Measurements from ENCODE around the gene PHACTR3. TPM values are rescaled to one million over a fixed set of nuclear protein-coding genes. Genes with fewer than 3 reads are reported as not detected.

Gene PHACTR3
- total RNA-seq, 1 donor from 2014 or later: 0.14 TPM

GRCh38 chr20:59721386-59721785, 117.0 kb downstream of the PHACTR3 start:
- Histone ChIP-seq H3K27me3 (ENCODE audit: insufficient read depth, low read length) (no peaks in the 10 kb centered on the region), H3K4me2 (ENCODE audit: low read length) (no peak overlapping the region), H2AFZ (ENCODE audit: low read depth, low read length) (no peak overlapping the region), H3K36me3 (ENCODE audit: insufficient read depth, low read length) (no peaks in the 10 kb centered on the region), H3K4me3 (ENCODE audit: insufficient read depth, low read depth, low read length) (no peak overlapping the region), H3K4me1 (ENCODE audit: insufficient read depth, low read length) (no peaks in the 10 kb centered on the region), H4K20me1 (ENCODE audit: insufficient read depth, low read length) (no peaks in the 10 kb centered on the region), H3K79me2 (ENCODE audit: insufficient read depth, low read length) (no peaks in the 10 kb centered on the region), H3K9me3 (ENCODE audit: insufficient read depth, low read depth, low read length) (peaks cover 15% of the 10 kb centered on the region), H3K27ac (ENCODE audit: low read depth, low read length) (no peak overlapping the region), H3K9ac (ENCODE audit: low read length) (no peak overlapping the region)
- H3K4me3 Mint-ChIP-seq (ENCODE audit: unreplicated experiment): no peak overlapping the region
- TF ChIP-seq, protein P1, sequence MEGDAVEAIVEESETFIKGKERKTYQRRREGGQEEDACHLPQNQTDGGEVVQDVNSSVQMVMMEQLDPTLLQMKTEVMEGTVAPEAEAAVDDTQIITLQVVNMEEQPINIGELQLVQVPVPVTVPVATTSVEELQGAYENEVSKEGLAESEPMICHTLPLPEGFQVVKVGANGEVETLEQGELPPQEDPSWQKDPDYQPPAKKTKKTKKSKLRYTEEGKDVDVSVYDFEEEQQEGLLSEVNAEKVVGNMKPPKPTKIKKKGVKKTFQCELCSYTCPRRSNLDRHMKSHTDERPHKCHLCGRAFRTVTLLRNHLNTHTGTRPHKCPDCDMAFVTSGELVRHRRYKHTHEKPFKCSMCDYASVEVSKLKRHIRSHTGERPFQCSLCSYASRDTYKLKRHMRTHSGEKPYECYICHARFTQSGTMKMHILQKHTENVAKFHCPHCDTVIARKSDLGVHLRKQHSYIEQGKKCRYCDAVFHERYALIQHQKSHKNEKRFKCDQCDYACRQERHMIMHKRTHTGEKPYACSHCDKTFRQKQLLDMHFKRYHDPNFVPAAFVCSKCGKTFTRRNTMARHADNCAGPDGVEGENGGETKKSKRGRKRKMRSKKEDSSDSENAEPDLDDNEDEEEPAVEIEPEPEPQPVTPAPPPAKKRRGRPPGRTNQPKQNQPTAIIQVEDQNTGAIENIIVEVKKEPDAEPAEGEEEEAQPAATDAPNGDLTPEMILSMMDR (IDR thresholded peaks at IDR 0.05; ENCODE audit: insufficient read depth, low read depth, low read length): no peak
- no peak for TF ChIP-seq EZH2 (IDR thresholded peaks at IDR 0.05; ENCODE audit: insufficient read depth, low read length)
- H3K27ac Mint-ChIP-seq (ENCODE audit: unreplicated experiment): no peak overlapping the region
- H3K9me3 Mint-ChIP-seq (ENCODE audit: unreplicated experiment): peaks cover 3% of the 10 kb centered on the region
- peaks cover 12% of the 10 kb centered on the region for H3K4me1 Mint-ChIP-seq (ENCODE audit: low read depth, unreplicated experiment)
- DNase-seq (ENCODE audit: low read depth): no peak
- H3K36me3 Mint-ChIP-seq (ENCODE audit: low read depth, unreplicated experiment): no peaks in the 10 kb centered on the region
- H3K27me3 Mint-ChIP-seq (ENCODE audit: low read depth, unreplicated experiment): peaks cover 23% of the 10 kb centered on the region
- no peak for FAIRE-seq

DNA sequence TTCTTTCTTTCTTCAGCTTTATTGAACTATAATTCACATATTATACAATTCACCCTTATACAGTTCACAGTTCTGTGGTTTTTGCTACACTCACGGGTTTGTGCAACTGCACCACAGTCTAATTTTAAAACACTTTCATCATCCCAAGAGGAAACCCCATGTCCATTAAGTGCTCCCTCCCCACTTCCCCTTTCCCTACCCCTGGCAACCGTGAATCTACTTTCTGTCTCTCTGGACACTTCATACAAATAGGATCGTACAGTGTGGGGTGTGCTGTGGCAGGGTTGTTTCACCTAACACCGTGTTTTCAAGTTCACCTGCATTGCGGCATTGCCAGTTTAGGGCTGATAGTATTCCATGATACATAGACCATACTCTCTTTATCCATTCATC, 118.8 kb downstream of the PHACTR3 start:
- FAIRE-seq: no peak
- H3K4me2 ChIP-seq (ENCODE audit: low read length): no peak overlapping the region
- H2AFZ ChIP-seq (ENCODE audit: low read depth, low read length): no peak overlapping the region
- H3K4me3 Mint-ChIP-seq (ENCODE audit: unreplicated experiment): no peak overlapping the region
- H3K27ac ChIP-seq (ENCODE audit: low read depth, low read length): no peak overlapping the region
- peaks cover 17% of the 10 kb centered on the region for H3K27me3 Mint-ChIP-seq (ENCODE audit: low read depth, unreplicated experiment)
- no peaks in the 10 kb centered on the region for H3K79me2 ChIP-seq (ENCODE audit: insufficient read depth, low read length)
- no peaks in the 10 kb centered on the region for H4K20me1 ChIP-seq (ENCODE audit: insufficient read depth, low read length)
- H3K9me3 ChIP-seq (ENCODE audit: insufficient read depth, low read depth, low read length): peaks cover 15% of the 10 kb centered on the region
- no peaks in the 10 kb centered on the region for H3K36me3 Mint-ChIP-seq (ENCODE audit: low read depth, unreplicated experiment)
- peaks cover 12% of the 10 kb centered on the region for H3K4me1 Mint-ChIP-seq (ENCODE audit: low read depth, unreplicated experiment)
- DNase-seq (ENCODE audit: low read depth): no peak
- H3K9me3 Mint-ChIP-seq (ENCODE audit: unreplicated experiment): peaks cover 3% of the 10 kb centered on the region
- H3K4me3 ChIP-seq (ENCODE audit: insufficient read depth, low read depth, low read length): no peak overlapping the region
- no peaks in the 10 kb centered on the region for H3K4me1 ChIP-seq (ENCODE audit: insufficient read depth, low read length)
- H3K36me3 ChIP-seq (ENCODE audit: insufficient read depth, low read length): no peaks in the 10 kb centered on the region
- H3K27me3 ChIP-seq (ENCODE audit: insufficient read depth, low read length): no peaks in the 10 kb centered on the region
- no peak overlapping the region for H3K9ac ChIP-seq (ENCODE audit: low read length)
- no peak overlapping the region for H3K27ac Mint-ChIP-seq (ENCODE audit: unreplicated experiment)
- no peak for TF ChIP-seq EZH2 (IDR thresholded peaks at IDR 0.05; ENCODE audit: insufficient read depth, low read length)
- TF ChIP-seq, protein P1 (IDR thresholded peaks at IDR 0.05; ENCODE audit: insufficient read depth, low read depth, low read length): no peak

GRCh38 chr20:59723607-59724456, 119.5 kb downstream of the PHACTR3 start:
- no peak overlapping the region for H3K27ac Mint-ChIP-seq (ENCODE audit: unreplicated experiment)
- Histone ChIP-seq H3K27me3 (ENCODE audit: insufficient read depth, low read length) (no peaks in the 10 kb centered on the region), H3K9ac (ENCODE audit: low read length) (no peak overlapping the region), H3K4me1 (ENCODE audit: insufficient read depth, low read length) (no peaks in the 10 kb centered on the region), H3K4me3 (ENCODE audit: insufficient read depth, low read depth, low read length) (no peak overlapping the region), H2AFZ (ENCODE audit: low read depth, low read length) (no peak overlapping the region), H3K4me2 (ENCODE audit: low read length) (no peak overlapping the region), H3K79me2 (ENCODE audit: insufficient read depth, low read length) (no peaks in the 10 kb centered on the region), H4K20me1 (ENCODE audit: insufficient read depth, low read length) (no peaks in the 10 kb centered on the region), H3K36me3 (ENCODE audit: insufficient read depth, low read length) (no peaks in the 10 kb centered on the region), H3K27ac (ENCODE audit: low read depth, low read length) (no peak overlapping the region), H3K9me3 (ENCODE audit: insufficient read depth, low read depth, low read length) (peaks cover 15% of the 10 kb centered on the region)
- peaks cover 3% of the 10 kb centered on the region for H3K9me3 Mint-ChIP-seq (ENCODE audit: unreplicated experiment)
- peaks cover 23% of the 10 kb centered on the region for H3K27me3 Mint-ChIP-seq (ENCODE audit: low read depth, unreplicated experiment)
- FAIRE-seq: no peak
- no peaks in the 10 kb centered on the region for H3K36me3 Mint-ChIP-seq (ENCODE audit: low read depth, unreplicated experiment)
- peaks cover 12% of the 10 kb centered on the region for H3K4me1 Mint-ChIP-seq (ENCODE audit: low read depth, unreplicated experiment)
- DNase-seq (ENCODE audit: low read depth): no peak
- H3K4me3 Mint-ChIP-seq (ENCODE audit: unreplicated experiment): no peak overlapping the region
- TF ChIP-seq, protein P1 (IDR thresholded peaks at IDR 0.05; ENCODE audit: insufficient read depth, low read depth, low read length): no peak
- TF ChIP-seq EZH2 (IDR thresholded peaks at IDR 0.05; ENCODE audit: insufficient read depth, low read length): no peak

Data from astrocyte (in vitro differentiated cells and primary cell).